AG04449 (cell line): ENCODE data around the gene AMPH.

Experiments used
- CTCF ChIA-PET: fragments of 350-600 bp; formaldehyde crosslinking; extraction: SDS; loops from one replicate; lab custom pipeline; 2021; ENCODE audit warnings: antibody characterized with exemption; lab: Yijun Ruan, JAX
- POLR2A ChIA-PET: fragments of 400-600, 350-600 bp; formaldehyde crosslinking; extraction: SDS; loops from one replicate; lab custom pipeline; 2020; ENCODE audit warnings: antibody characterized with exemption, inconsistent platforms; lab: Yijun Ruan, JAX
- DNase-seq: peaks from one replicate; pipeline ENCODE4 v3.0.0-alpha.2; 2010; ENCODE audit warnings: low read depth, low spot score
- H3K4me3 ChIP-seq: 2 replicates; pipeline ENCODE4 v1.5.1; 2011; ENCODE audit warnings: low read depth, mild to moderate bottlenecking, control low read depth, low read length
- TF ChIP-seq, protein P1 (sequence below): IDR thresholded peaks from one replicate; pipeline ENCODE4 v1.5.1; 2011; ENCODE audit warnings: mild to moderate bottlenecking, moderate library complexity, low read length, control low read depth, inconsistent platforms; ENCODE audit not compliant: insufficient read depth; ENCODE audit errors: missing control alignments

AMPH gene

DNA sequence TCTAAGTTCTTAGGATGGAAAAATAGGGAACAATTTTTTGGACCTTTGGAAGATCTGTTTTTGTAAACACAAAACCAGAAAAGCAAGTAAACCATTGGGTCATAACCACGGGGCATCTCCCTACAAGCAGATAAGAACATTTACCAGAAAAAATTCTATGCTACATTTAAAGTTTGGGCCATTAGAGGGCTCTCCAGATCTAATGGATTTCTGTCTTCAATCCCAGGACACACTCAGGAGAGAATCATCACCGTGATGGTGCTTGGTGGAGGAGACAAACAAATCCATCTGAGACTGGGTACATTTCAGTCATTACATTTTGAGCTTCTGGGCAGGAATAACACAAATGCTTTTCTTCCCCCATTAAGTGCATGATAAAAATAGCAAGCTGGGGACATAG, 179.3 kb downstream of the AMPH start:
- DNase-seq, result no peak
- ChIA-PET POLR2A (no interaction called here), CTCF (interaction anchor here (0.6 to 3.4 kb wide), 23 partner anchors 10 to 302 kb away, joined by 3 to 72 read pairs (median 4); partner anchors contain the start of gene AMPH)
- TF ChIP-seq, protein P1, sequence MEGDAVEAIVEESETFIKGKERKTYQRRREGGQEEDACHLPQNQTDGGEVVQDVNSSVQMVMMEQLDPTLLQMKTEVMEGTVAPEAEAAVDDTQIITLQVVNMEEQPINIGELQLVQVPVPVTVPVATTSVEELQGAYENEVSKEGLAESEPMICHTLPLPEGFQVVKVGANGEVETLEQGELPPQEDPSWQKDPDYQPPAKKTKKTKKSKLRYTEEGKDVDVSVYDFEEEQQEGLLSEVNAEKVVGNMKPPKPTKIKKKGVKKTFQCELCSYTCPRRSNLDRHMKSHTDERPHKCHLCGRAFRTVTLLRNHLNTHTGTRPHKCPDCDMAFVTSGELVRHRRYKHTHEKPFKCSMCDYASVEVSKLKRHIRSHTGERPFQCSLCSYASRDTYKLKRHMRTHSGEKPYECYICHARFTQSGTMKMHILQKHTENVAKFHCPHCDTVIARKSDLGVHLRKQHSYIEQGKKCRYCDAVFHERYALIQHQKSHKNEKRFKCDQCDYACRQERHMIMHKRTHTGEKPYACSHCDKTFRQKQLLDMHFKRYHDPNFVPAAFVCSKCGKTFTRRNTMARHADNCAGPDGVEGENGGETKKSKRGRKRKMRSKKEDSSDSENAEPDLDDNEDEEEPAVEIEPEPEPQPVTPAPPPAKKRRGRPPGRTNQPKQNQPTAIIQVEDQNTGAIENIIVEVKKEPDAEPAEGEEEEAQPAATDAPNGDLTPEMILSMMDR, result peak; percentile 32
- no peak overlapping the region for H3K4me3 ChIP-seq

DNA sequence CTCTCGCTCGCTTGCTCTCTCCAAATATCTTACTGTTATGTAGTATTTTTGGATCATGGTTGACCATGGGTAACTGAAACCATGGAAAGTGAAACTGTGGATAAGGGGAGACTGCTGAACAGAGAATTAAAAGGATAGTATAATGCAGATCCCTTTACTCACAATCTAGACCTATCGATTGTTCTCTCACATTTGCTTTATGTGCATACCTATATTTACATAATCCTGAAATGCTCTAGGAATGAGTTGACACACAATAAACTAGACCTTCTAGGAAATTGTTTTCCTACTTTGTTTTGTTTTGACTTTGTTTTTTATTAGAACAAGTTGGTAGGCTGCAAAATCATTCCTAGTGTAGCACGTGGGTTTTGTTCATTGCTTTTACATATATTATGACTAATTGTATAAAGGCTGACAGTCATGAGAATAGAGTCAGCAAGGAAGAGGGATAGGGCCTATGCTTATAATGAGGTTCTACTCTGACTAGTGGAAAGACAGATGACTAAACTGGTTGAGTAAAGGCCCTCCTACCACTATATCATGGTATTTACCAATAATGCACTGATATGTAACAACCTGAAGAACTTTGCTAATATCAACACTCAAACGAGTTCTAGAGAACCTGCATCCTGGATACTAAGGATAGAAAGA, 182.5 kb downstream of the AMPH start:
- no peak for DNase-seq
- TF ChIP-seq, protein P1, result no peak
- POLR2A ChIA-PET, result no interaction called here
- H3K4me3 ChIP-seq, result no peak overlapping the region
- CTCF ChIA-PET, result interaction anchor here (5.6 kb wide), 1 partner anchor 211 kb away, joined by 31 read pairs; no protein-coding TSS in a partner anchor

DNA sequence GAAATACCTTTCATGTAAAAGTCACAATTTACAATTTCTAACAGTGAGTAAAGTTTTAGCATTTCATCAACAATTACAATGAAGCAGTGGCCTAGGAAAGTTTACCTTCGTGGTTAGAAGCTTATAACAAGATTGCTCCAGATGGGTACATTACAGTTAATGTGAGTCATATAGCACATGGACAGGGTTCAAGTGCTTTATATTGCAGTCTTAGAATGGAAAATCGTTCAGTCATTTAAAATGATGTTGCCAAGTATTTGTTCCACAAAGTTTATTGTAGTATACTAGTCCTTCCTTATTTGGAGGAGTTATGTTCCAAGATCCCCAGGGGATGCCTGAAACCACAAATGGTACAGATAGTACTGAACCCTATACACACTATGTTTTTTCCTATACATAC, 183.1 kb downstream of the AMPH start:
- H3K4me3 ChIP-seq, result no peak overlapping the region
- TF ChIP-seq, protein P1, result no peak
- no peak for DNase-seq
- CTCF ChIA-PET, result interaction anchor here (5.6 kb wide), 1 partner anchor 212 kb away, joined by 31 read pairs; no protein-coding TSS in a partner anchor
- POLR2A ChIA-PET, result no interaction called here

DNA sequence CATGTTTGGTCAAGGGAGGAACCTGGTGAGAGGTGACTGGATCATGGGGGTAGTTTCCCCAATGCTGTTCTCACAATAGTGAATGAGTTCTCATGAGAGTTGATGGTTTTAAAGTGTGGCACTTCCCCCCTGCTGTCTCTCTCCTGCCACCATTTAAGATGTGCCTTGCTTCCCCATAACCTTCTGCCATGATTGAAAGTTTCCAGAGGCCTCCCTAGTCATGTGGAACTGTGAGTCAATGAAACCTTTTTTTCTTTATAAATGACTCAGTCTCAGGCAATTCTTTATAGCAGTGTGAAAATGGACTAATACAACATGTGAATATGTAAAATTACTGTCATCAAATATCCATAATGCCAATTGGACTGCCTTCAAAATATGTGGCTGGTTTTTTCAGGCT, 192.2 kb downstream of the AMPH start:
- H3K4me3 ChIP-seq, result no peak overlapping the region
- no peak for DNase-seq
- TF ChIP-seq, protein P1, result no peak
- ChIA-PET POLR2A (no interaction called here), CTCF (interaction anchor here (1.1 kb wide), 1 partner anchor 222 kb away, joined by 3 read pairs; no protein-coding TSS in a partner anchor)

DNA sequence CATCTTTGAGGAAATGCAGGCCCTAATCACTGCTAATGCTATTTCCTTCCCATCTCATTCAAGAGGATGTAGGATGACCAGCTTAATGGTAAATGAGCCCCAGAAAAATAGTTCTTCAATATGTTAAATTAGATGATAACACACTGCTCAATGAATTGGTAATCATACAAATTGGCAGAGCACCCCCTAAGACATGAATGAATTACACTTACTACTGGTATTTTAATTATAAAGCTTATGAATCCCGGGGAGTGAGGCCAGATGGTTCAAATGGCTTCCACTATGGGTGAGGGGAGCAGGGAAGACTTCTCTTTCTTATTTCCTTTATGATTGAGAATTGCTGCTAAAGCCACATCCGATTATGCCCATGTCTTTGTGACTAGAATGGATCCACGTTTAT, 198.5 kb downstream of the AMPH start:
- TF ChIP-seq, protein P1, result no peak
- POLR2A ChIA-PET, result no interaction called here
- CTCF ChIA-PET, result interaction anchor here (0.8 kb wide), 1 partner anchor 225 kb away, joined by 3 read pairs; no protein-coding TSS in a partner anchor
- DNase-seq, result no peak
- no peak overlapping the region for H3K4me3 ChIP-seq

DNA sequence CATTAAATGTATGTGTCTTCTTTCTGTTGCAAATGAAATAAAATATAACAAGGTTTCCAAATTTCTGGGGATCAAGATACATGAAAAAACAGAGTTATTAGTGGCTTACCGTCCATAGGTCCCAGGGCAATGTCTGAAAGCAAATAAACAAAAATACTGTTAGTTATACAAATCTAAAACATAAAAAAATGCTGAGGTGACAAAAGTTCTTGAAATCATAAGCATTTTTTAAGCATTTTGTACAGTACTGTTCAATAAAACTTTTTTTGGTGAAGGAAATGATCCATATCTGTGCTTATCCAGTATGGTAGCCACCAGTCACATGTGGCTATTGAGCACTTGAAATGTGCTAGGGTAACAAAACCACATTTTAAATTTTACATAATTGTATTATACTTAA, 199.1 kb downstream of the AMPH start:
- no peak for DNase-seq
- ChIA-PET CTCF (interaction anchor here (1.1 to 1.2 kb wide), 2 partner anchors 29 to 33 kb away, joined by 3 to 5 read pairs; no protein-coding TSS in a partner anchor), POLR2A (no interaction called here)
- no peak overlapping the region for H3K4me3 ChIP-seq
- TF ChIP-seq, protein P1, result no peak
